ENCODE data around the gene MESD.

Gene MESD

GRCh38 chr15:80992006-80992405 is 2.4 kb upstream of the MESD start:
- DNase-seq (ENCODE audit: low read depth in 4 of 4, low spot score in 1 of 4), result no peak

DNA sequence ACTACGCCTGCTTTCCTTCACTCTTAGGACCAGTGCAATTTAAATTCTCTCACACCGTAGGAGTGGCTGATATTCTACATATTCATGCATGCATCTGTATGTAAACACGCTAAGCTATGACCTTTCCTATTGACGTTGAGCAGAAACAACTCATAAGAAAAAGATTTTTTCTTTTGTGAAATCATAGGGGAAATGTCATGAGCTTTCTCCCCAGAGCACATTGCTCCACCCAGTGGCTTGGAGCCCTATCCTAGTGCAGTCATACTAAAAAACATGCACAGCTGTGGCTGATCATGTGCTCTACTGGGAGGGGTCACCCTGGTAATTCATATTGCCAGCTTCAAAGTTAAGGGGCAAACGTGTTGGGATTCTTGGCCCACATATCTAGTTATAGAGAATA is 1.8 kb upstream of the MESD start:
- no peak for DNase-seq (ENCODE audit: low read depth in 4 of 4, low spot score in 1 of 4)

GRCh38 chr15:80990955-80991354 is 1.3 kb upstream of the MESD start:
- no peak for DNase-seq (ENCODE audit: low read depth in 4 of 4, low spot score in 1 of 4)

- no peak for DNase-seq (ENCODE audit: low read depth in 4 of 4, low spot score in 1 of 4)
Measured at GRCh38 chr15:80989081-80989517, 520 bp downstream of the MESD start.

- no peak for DNase-seq (ENCODE audit: low read depth in 4 of 4, low spot score in 1 of 4)
Measured at GRCh38 chr15:80988148-80988796, 1.3 kb downstream of the MESD start.

- DNase-seq (ENCODE audit: low read depth in 4 of 4, low spot score in 1 of 4), result no peak
Measured at GRCh38 chr15:80986487-80986886, 3.1 kb downstream of the MESD start.

DNA sequence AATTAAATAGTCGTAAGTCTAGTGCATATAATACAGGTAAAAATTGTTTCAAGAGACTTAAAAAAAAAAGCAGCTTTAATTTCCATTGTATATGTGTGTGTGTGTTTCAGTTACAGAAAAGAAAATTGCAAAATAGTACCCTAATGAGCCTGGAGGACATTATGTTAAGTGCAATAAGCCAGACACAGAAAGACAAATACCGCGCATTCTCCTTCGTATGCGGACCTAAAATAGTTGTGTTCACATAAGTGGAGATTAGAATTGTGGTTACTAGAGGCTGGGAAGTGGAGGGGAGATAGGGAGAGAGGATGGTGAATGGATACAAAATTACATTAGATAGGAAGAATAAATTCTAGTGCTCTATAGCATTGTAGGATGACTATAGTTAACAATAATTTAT is 3.6 kb downstream of the MESD start:
- no peak for DNase-seq (ENCODE audit: low read depth in 4 of 4, low spot score in 1 of 4)

- DNase-seq (ENCODE audit: low read depth in 4 of 4, low spot score in 1 of 4), result no peak
Measured at GRCh38 chr15:80984856-80985255, 4.8 kb downstream of the MESD start.

GRCh38 chr15:80982839-80983238 is 6.8 kb downstream of the MESD start:
- no peak for DNase-seq (ENCODE audit: low read depth in 4 of 4, low spot score in 1 of 4)

DNA sequence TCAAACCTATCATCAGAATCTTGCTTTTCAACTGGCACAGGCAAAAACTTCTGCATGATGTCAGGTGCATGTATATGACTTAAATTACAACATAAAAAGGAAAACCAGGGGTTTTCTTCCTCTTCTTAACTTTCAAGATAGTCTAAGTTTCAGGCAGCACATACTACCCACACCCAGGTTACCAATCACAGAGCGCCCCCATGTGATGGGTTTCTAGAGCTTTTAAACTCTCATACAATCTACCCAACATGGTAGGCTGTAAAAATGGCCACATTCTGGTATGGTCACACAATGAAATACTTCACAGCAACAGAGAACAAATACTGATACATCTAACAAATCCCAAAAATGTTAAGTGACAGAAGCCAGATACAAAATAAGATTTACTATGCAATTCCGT is 7.4 kb downstream of the MESD start:
- no peak for DNase-seq (ENCODE audit: low read depth in 4 of 4, low spot score in 1 of 4)

- DNase-seq (ENCODE audit: low read depth in 4 of 4, low spot score in 1 of 4), result no peak
Measured at GRCh38 chr15:80979538-80980200, 9.9 kb downstream of the MESD start.

- no peak for DNase-seq (ENCODE audit: low read depth in 4 of 4, low spot score in 1 of 4)
Measured at GRCh38 chr15:80978685-80979329, 10.8 kb downstream of the MESD start.

DNA sequence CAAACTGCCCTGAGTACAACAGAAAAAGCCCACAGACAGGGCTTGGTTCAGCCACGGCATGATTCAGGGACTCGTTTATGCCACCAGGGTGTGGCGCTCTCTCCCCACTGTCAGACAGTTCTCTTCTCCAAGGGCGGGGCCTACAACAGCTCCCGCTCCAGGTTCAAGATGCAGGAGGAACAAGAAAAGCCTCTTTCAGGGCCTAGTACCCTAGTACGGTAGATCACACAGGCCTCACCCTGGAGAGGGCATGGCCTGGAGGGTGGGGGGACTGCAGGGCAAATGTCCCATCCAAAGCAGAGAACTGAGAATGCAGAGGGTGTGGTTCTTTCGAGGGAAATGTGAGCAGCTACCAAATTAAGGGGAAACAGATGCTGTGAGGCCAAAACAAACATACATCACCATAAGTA is 12.0 kb downstream of the MESD start:
- DNase-seq (ENCODE audit: low read depth in 4 of 4, low spot score in 1 of 4), result no peak

DNA sequence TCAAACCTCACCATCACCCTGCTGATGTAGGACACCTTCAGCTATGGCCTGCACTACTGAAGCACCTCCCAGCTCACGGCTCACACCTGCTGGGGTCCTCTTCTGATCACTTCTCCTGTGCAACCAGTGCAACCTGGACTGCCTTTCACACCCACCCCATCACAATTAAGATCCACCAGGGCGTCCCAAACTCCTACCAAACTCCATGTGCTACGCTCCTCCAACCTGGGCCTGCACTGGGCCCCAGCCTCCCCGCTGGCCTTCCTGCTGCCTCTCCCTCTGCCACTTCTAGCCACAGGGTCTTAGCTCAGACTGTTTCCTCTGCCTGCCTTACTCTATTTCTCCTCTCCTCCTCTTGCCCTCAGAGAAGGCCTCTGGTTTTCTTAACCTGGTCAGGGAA is 12.8 kb downstream of the MESD start:
- no peak for DNase-seq (ENCODE audit: low read depth in 4 of 4, low spot score in 1 of 4)

- DNase-seq (ENCODE audit: low read depth in 4 of 4, low spot score in 1 of 4), result no peak
Measured at GRCh38 chr15:80974914-80975313, 14.7 kb downstream of the MESD start.

DNA sequence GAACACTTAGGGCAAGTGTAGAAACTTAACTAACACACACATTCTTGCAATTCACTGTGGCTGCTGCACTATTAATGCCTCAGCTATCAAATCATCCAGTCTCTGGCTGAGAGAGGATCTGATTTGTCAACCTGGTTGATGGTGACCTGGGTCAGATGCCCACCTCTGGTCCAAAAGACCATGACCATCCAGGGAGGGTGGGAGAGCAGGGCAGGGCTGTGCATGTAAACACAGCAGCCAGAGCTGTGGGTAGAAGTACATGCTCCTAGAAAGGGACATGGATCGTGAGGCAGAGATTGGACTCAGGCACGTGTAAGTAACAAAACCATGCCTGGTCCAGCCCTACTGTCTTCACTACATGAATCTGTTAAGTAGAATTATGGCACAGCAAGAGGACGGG is 17.3 kb downstream of the MESD start:
- DNase-seq (ENCODE audit: low read depth in 4 of 4, low spot score in 1 of 4), result no peak

GRCh38 chr15:80971143-80971542 is 18.5 kb downstream of the MESD start:
- no peak for DNase-seq (ENCODE audit: low read depth in 4 of 4, low spot score in 1 of 4)

DNA sequence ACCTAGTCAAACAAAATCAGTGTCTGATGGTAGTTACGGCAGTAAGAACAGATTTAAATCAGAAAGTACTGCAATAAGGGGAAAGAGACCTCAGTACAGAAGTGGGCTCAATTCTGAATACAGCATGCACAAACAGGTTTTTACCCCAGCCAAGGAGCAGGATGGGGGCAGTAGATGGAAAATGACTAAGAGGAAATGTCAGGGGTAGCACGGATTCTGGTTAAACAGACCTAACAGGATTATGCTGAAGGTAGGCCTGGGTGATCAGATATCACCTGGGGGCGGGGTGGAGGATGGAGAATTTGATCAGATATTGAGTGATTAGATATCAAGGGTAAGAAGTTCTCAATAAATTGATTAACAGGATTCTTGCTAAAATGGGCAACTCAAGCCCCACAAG is 19.0 kb downstream of the MESD start:
- DNase-seq (ENCODE audit: low read depth in 4 of 4, low spot score in 1 of 4), result no peak

DNA sequence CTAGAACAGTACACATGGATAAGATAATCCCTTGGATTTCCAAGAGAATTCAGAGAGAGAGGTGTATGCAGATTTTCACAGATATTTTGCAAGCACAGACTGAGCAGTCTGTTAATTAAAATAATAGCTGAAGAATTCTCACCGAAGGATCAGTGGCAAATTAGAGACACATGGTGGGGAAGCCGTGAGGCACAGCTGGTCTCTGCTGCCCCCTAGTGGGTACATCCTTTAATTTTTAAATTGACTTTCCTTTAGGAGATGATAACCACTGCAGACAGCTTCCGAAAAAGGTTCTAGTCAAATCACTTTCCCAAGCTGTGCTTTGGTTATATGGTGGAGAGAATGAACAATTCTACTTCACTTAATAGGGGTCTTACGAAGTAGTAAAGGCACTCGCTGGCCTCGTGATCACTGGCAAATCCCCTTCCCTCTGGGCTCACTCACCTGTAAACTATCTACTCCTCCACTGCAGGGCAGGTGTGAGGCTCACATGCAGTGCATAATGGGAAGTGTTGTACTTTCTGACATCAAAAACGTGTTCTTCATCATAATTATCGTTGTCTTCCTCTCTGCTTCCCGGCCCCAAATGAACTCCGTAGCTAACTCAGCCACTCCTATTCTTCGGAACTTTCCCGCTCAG is 19.5 kb downstream of the MESD start:
- DNase-seq (ENCODE audit: low read depth in 4 of 4, low spot score in 1 of 4), result peak in 3 of 4 experiments; percentile 51 to 60 (median 58)

DNA sequence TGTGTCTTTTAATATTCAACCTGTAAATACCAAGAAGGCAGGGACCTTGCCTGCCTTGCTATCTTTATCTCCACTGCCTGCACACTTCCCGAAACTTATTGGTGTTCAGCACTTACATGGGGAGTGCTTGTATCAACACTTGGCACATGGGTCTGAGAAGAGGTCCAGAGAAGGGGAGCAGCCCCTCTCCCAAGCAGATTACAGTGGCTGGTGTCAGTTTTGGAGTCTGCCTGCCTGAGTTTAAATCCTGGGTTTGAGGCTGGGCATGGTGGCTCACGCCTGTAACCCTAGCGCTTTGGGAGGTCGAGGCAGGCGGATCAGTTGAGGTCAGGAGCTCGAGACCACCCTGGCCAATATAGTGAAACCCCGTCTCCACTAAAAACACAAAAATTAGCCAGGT is 20.3 kb downstream of the MESD start:
- no peak for DNase-seq (ENCODE audit: low read depth in 4 of 4, low spot score in 1 of 4)

DNA sequence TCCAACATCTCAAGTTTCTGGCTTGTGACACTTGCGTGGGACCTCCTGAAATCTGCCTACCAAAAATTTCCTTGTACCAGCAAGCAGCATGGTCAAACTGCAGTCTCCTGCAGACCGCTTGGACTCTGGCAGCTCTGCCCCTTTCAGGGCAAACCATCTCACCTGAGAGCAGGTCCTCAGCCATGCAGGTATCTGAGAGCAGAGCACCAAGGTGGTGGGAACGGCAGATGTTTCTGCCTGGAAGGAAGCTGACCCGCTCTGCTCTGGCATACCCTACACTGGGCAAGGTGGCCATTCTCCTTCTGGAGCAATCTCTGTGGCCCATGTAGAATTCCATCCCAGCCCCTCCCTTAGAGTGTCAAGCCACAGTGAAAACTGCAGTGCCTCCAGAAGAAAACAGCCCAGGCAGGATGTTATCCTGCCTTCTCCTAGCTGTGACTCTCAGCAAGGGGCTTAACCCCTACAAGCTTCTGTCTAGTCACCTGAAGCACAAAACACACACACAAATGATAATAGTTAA is 21.6 kb downstream of the MESD start:
- DNase-seq (ENCODE audit: low read depth in 4 of 4, low spot score in 1 of 4), result no peak

DNA sequence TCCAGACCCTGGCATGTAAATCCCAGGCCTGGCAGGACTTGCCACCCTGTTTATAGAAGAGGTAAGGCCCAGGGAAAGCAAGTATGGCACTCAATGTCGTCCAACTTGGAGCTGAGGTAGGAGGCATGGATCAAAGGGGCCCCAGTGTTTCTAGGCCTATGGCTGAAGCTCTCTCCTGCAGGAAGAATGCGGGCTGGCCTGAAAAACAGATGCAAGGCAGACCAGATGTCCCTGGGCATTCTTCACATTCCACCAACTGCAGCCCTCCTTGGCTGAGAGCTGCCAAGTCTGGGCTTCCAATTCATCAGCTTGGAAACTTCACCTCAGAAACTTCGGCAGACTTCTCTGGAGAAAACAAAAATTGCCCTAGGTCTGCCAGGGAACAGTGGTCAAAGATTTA is 22.2 kb downstream of the MESD start:
- DNase-seq (ENCODE audit: low read depth in 4 of 4, low spot score in 1 of 4), result no peak

Measured in stimulated activated CD4-positive, alpha-beta T cell treated with anti-CD3 and anti-CD28 coated beads, Interleukin-1b, Interleukin-23, amount 100 ng/mL, for 24 hours (primary cell).